Natural killer cell (primary cell): ENCODE results near the gene CHST9. TPM values are rescaled to one million over a fixed set of nuclear protein-coding genes. Genes with fewer than 3 reads are reported as not detected.

Experiments
- ATAC-seq, 3 donors: fragments of 150-1000 bp in 2 of 3; fragments of 200-7000 bp in 1 of 3; cut with Tn5 transposase; 1 replicate in 1 of 3; 2 replicates in 2 of 3; pipeline ENCODE4 v1.10.0; 2021; ENCODE audit warnings: mild to moderate bottlenecking in 2 of 3, moderate library complexity in 2 of 3
- DNase-seq, 2 donors: peaks; one replicate each; pipeline versions ENCODE4 v3.0.0 to v3.0.0-alpha.2; 2013 to 2021; ENCODE audit warnings: mixed read lengths in 1 of 2
- H3K27ac ChIP-seq: one replicate; pipeline ENCODE4 v1.5.1; 2013; ENCODE audit warnings: mild to moderate bottlenecking, low read length
- H3K27me3 ChIP-seq: one replicate; pipeline ENCODE4 v1.6.1; 2013; ENCODE audit warnings: low read length; ENCODE audit not compliant: control insufficient read depth, insufficient read depth
- H3K36me3 ChIP-seq: one replicate; pipeline ENCODE4 v1.6.1; 2013; ENCODE audit warnings: low read length; ENCODE audit not compliant: control insufficient read depth, insufficient read depth
- H3K4me1 ChIP-seq: one replicate; pipeline ENCODE4 v1.6.1; 2013; ENCODE audit warnings: low read length; ENCODE audit not compliant: control insufficient read depth, insufficient read depth
- H3K4me3 ChIP-seq: one replicate; pipeline ENCODE4 v1.5.1; 2013; ENCODE audit warnings: low read length
- H3K9me3 ChIP-seq: one replicate; pipeline ENCODE4 v1.6.1; 2013; ENCODE audit warnings: low read length; ENCODE audit not compliant: control insufficient read depth, insufficient read depth
- H3K27ac Mint-ChIP-seq, 2 donors: one replicate each; pipeline ENCODE4 v1.8.0; 2022; ENCODE audit warnings: mild to moderate bottlenecking in 2 of 2, mixed read lengths in 2 of 2, moderate library complexity in 1 of 2
- H3K27me3 Mint-ChIP-seq, 2 donors: one replicate each; pipeline ENCODE4 v1.8.0; 2022; ENCODE audit warnings: low read depth in 2 of 2, mixed read lengths in 2 of 2
- H3K36me3 Mint-ChIP-seq: one replicate; pipeline ENCODE4 v1.8.0; 2022; ENCODE audit warnings: mixed read lengths
- H3K4me1 Mint-ChIP-seq, 2 donors: one replicate each; pipeline ENCODE4 v1.8.0; 2022; ENCODE audit warnings: mixed read lengths in 2 of 2
- H3K4me3 Mint-ChIP-seq: one replicate; pipeline ENCODE4 v1.8.0; 2022; ENCODE audit warnings: mild to moderate bottlenecking, moderate library complexity, mixed read lengths
- H3K9me3 Mint-ChIP-seq, 2 donors: one replicate each; pipeline ENCODE4 v1.8.0; 2022; ENCODE audit warnings: mixed read lengths in 2 of 2
- CTCF ChIP-seq: fragments of 200-600 bp; IDR thresholded peaks from one replicate; pipeline ENCODE4 v1.8.0; 2022; ENCODE audit warnings: antibody characterized with exemption
- WGBS: methylation state at CpG from one replicate; pipeline ENCODE4 v1.1.7; 2013; ENCODE audit warnings: missing lambda C conversion rate; ENCODE audit not compliant: insufficient coverage; 5-methylcytosine and 5-hydroxymethylcytosine counted together
- intact Hi-C: fragments of 100-400 bp; cut with micrococcal nuclease; formaldehyde crosslinking; loops from one replicate; pipeline ENCODE4 v1.14.2; 2022
- total RNA-seq, 4 donors: library from RNA; stranded (reverse); fragments of 120-200 nt in 1 of 4; gene quantifications; one replicate each; pipeline versions ENCODE4 v1.2.3 to v1.2.4, GENCODE V29; 2013 to 2022

Gene CHST9
- total RNA-seq, 3 donors from 2014 or later (not counting 1 experiment from before 2014, with no cell fraction given), result not detected

GRCh38 chr18:27049969-27050368, 135.1 kb downstream of the CHST9 start:
- peaks cover 9 to 14% of the 10 kb centered on the region in 2 donors for H3K9me3 Mint-ChIP-seq
- H3K27me3 ChIP-seq, result no peaks in the 10 kb centered on the region
- no peaks in the 10 kb centered on the region for H3K9me3 ChIP-seq
- ATAC-seq (no peak), DNase-seq (no peak)
- H3K36me3 Mint-ChIP-seq, result no peaks in the 10 kb centered on the region
- no peak for TF ChIP-seq CTCF
- no peak overlapping the region for H3K27ac Mint-ChIP-seq
- 89% methylated on average over 2 of the region's 4 CpGs for WGBS
- no peaks in the 10 kb centered on the region for H3K4me1 ChIP-seq
- H3K36me3 ChIP-seq, result no peaks in the 10 kb centered on the region
- H3K27me3 Mint-ChIP-seq, result no peaks in the 10 kb centered on the region
- no peak overlapping the region for H3K4me3 ChIP-seq
- H3K4me3 Mint-ChIP-seq, result no peak overlapping the region
- no peak overlapping the region for H3K27ac ChIP-seq
- intact Hi-C loops, result no loop called here
- no peaks in the 10 kb centered on the region for H3K4me1 Mint-ChIP-seq

- no peaks in the 10 kb centered on the region for H3K9me3 ChIP-seq
- ATAC-seq (no peak), DNase-seq (no peak)
- no peak for TF ChIP-seq CTCF
- WGBS, result no CpG with 5 or more reads among the region's 3 CpGs
- H3K4me1 ChIP-seq, result no peaks in the 10 kb centered on the region
- no peaks in the 10 kb centered on the region for H3K27me3 ChIP-seq
- Mint-ChIP-seq H3K9me3 (peaks cover 10 to 16% of the 10 kb centered on the region in 2 donors), H3K4me1 (no peaks in the 10 kb centered on the region), H3K27me3 (no peaks in the 10 kb centered on the region), H3K27ac (no peak overlapping the region), H3K36me3 (no peaks in the 10 kb centered on the region), H3K4me3 (no peak overlapping the region)
- intact Hi-C loops, result no loop called here
- H3K27ac ChIP-seq, result no peak overlapping the region
- no peak overlapping the region for H3K4me3 ChIP-seq
- no peaks in the 10 kb centered on the region for H3K36me3 ChIP-seq
Measured at GRCh38 chr18:27045342-27045741, 139.8 kb downstream of the CHST9 start.

GRCh38 chr18:27042177-27042576, 142.9 kb downstream of the CHST9 start:
- H3K4me3 Mint-ChIP-seq, result no peak overlapping the region
- H3K4me1 Mint-ChIP-seq, result no peaks in the 10 kb centered on the region
- TF ChIP-seq CTCF, result no peak
- peaks cover 6 to 11% of the 10 kb centered on the region in 2 donors for H3K9me3 Mint-ChIP-seq
- Histone ChIP-seq H3K27ac (no peak overlapping the region), H3K27me3 (no peaks in the 10 kb centered on the region), H3K9me3 (no peaks in the 10 kb centered on the region), H3K36me3 (no peaks in the 10 kb centered on the region), H3K4me3 (no peak overlapping the region), H3K4me1 (no peaks in the 10 kb centered on the region)
- intact Hi-C loops, result no loop called here
- no peaks in the 10 kb centered on the region for H3K36me3 Mint-ChIP-seq
- no peak for DNase-seq
- H3K27ac Mint-ChIP-seq, result no peak overlapping the region
- no peaks in the 10 kb centered on the region for H3K27me3 Mint-ChIP-seq
- ATAC-seq, result no peak

GRCh38 chr18:27040796-27041195, 144.3 kb downstream of the CHST9 start:
- WGBS, result 57% methylated on average over 1 of the region's 2 CpGs
- no peak for TF ChIP-seq CTCF
- H3K4me3 Mint-ChIP-seq, result no peak overlapping the region
- H3K4me3 ChIP-seq, result no peak overlapping the region
- H3K36me3 ChIP-seq, result no peaks in the 10 kb centered on the region
- no peaks in the 10 kb centered on the region for H3K9me3 ChIP-seq
- no peak for DNase-seq
- no peak overlapping the region for H3K27ac Mint-ChIP-seq
- H3K36me3 Mint-ChIP-seq, result no peaks in the 10 kb centered on the region
- ATAC-seq, result no peak
- H3K27me3 ChIP-seq, result no peaks in the 10 kb centered on the region
- no peaks in the 10 kb centered on the region for H3K4me1 Mint-ChIP-seq
- peaks cover 6 to 11% of the 10 kb centered on the region in 2 donors for H3K9me3 Mint-ChIP-seq
- intact Hi-C loops, result no loop called here
- no peaks in the 10 kb centered on the region for H3K27me3 Mint-ChIP-seq
- no peak overlapping the region for H3K27ac ChIP-seq
- no peaks in the 10 kb centered on the region for H3K4me1 ChIP-seq
